HG02759 (cell line): ENCODE measurements around the gene TMEM63A.
"Not testable (repeated sequence)": the region's sequence is repeated elsewhere in the genome, so short reads cannot be mapped to it uniquely, and the experiment has no call there.

Experiments used
- ATAC-seq: cut with Tn5 transposase; IDR thresholded peaks from one replicate; pipeline ENCODE4 v1.9.1; 2021; ENCODE audit warnings: mild to moderate bottlenecking, moderate library complexity; ENCODE audit not compliant: unreplicated experiment

Gene TMEM63A

DNA sequence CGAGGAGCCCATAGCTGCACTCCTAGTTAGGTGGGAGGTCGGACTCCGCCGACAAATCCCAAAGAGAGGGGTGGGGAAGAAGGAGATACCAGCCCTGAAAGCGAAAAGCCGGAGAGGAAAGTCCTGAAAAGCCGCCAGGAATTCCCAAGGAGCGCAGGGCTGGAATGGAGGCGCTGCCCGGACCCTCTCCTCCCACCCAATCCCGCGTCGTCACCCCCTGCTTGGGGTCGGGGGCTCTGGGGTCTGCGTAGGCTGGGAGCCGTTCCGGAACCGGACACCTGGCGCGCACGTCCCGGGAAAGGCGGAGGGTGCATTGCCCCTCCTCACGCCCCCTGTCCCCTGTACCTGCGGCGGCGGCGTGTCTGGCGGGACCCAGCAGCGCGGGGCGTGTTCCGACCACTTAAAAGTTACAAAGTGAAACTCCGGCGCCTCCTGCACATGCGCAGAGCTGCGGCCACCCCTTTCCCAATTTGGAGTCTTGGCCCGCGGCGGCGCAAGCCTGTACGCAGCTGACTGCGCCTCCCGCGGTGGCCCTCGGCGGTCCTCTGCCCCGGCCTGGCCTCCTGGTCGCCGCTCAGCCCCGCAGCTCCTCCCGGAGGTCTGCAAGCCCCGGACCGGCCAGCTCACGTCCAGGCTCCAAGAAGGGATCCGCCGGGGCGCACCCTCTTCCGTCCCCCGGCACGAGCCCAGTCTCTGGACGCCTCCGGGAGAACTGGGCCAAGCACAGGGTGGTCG lies at the start of gene TMEM63A:
TSS of gene TMEM63A (minus strand) at position 422 of the 735 bp plus-strand sequence. CDS start 4,800 bp downstream, outside the sequence.
- ATAC-seq = peak; percentile 68

DNA sequence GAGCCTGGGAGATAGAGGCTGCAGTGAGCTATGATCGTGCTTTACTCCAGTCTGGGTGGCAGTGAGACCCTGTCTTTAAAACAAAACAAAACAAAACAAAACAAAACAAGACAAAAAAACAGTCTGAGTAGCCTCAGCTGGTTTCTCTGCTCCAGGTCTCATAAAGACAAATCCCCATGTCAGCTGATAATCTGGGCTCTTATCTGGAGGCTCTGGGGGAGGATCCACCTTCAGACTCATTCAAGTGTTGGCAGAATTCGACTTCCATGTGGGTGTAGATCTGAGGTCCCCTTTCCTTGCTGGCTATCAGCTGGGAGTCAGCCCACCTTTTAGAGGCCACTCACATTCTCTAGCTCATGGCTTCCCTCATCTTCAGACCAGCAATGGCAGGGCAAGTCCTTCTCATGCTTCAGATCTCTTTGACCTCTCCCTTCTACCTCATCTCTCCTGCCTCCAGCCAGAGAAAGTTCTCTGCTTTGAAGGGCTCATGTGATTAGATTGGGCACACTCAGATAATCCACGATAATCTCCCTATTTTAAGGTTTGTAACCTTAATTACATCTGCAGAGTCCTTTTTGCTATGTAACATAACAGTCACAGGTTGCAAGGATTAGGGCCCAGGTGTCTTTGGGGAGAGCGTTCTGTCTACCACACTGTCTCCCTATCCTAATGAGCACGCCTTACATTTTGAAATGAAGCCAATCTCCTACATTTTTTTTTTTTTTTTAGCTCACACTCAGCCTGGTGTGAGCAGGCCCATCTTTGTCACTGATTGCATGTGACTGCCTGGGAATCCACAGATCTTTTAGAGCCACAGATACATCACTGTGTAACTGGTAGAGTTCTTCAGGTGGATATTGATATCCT lies 49.3 kb upstream of the TMEM63A start:
- ATAC-seq = no peak

DNA sequence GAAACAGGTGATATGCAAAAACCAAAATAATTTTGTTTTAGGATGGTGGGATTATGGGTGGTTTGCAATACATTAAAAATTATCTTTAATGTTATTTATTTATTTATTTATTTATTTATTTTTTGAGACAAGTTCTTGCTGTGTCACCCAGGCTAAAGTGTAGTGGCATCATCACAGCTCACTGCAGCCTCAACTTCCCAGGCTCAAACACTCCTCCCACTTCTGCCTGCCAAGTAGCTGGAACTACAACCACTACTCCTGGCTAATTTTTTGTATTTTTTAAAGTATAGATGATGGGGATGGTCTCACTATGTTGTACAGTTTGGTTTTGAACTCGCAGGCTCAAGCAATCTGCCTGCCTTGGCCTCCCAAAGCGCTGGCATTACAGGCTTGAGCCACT lies 48.4 kb upstream of the TMEM63A start:
- ATAC-seq = no peak

- not testable (repeated sequence) for ATAC-seq
Measured at GRCh38 chr1:225929462-225929861, 47.3 kb upstream of the TMEM63A start.

DNA sequence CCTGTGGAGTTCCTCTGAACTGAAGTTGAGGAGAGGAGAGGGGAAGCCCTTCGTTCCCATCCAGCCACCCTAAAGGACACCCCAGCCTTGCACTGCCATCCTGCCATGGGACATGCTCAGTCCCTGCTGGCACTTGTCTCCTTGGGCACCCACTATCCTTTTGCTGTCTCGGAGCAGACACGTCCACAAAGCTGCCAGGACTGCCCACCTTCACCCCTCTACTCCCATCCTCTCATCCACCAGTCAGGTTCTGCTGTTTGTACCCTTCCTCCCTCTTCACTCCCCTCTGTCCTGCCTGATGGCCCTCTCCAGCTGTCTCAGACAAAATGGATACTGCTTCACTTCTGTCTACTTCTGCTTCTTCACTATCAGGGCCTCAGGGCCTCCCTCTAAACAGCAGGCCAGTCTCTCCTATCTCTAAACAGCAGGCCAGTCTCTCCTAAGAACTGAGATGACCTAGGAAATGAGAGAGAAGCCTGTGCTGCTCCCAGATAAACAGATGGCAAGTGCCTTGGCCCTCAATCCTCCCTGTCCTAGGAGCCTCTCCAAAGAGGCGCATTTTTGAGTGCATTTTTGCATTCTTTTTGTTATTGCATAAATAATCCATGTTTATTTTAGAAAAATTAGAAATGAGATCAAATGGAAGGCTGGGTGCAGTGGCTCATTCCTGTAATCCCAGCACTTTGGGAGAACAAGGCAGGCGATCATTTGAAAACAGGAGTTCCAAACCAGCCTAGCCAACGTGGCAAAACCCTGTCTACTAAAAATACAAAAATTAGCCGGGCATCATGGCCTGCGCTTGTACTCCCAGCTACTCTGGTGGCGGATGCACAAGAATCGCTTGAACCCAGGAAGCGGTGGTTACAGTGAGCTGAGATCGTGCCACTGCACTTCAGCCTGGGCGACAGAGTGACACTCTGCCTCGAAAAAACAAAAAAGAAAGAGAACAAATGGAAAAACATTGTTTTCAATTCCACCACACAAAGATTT lies 46.3 kb upstream of the TMEM63A start:
- ATAC-seq = no peak

DNA sequence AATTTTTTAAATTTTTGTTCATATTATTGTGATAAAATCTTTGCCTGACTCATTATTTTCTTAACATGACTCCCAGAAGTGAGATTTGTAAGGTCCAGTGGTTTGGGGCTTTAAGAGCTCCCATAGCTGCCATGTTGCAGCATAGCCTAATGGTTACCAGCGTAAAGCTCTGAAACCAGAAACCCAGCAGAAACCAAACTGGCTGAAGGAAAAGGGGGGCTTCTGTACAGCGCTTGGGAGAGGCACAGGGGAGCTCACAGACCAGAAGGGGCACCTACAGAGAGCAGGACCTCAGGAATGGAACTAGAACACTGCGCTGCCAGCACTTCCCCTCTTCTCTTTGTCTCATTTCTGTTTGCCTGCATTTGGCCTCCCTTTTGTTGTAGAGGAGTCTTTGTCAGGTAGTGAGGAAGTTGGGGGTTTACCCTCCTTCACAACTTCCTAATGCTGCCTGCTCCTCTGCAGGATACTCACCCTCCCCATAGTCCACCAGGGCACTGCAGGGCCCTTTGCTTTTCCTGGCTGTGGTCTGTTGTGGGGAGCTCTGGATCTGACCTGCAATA lies 44.5 kb upstream of the TMEM63A start:
- ATAC-seq = no peak

- ATAC-seq = peak; percentile 99
Measured at GRCh38 chr1:225923692-225924555, 41.7 kb upstream of the TMEM63A start, which contains the start of gene PYCR2. Gene PYCR2 (minus strand): TSS chr1:225924250. CDS start chr1:225924110, 140 bp downstream.

DNA sequence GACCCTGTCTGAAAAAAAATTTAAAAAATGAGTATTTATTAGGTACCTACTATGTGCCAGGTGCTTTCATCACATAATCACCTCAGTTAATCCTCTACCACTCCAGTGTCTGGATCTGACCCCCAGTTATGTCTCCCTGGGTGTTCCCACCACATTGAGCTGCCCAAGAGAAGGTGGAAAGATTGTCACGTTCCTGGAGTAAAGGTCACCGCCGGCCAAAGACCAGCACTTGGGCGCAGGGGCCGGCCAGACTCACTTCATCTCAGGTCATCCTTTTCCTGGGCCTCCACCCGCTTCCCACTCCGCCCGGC lies 41.2 kb upstream of the TMEM63A start:
- no peak for ATAC-seq

GRCh38 chr1:225921734-225922709 lies 39.8 kb upstream of the TMEM63A start:
- ATAC-seq = no peak

DNA sequence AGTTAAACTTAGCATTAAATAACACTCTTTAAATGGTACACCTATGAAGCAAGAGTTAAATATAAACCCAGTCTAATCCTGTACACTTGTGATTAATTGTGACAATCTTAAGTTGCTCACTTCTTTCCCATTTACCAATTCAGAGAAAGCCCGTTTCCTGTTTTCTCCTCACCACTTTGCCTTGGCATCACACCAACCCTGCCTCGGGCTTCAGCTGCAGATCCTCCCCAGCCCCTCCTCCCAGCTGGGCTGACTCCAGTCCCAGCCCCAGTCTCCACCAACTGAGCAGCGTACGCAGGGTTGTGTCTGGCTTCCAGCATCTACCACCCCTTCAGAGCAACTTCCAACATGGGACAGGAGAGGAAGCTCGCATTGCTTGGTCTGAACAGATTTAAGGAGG lies 37.7 kb upstream of the TMEM63A start:
- ATAC-seq = no peak

DNA sequence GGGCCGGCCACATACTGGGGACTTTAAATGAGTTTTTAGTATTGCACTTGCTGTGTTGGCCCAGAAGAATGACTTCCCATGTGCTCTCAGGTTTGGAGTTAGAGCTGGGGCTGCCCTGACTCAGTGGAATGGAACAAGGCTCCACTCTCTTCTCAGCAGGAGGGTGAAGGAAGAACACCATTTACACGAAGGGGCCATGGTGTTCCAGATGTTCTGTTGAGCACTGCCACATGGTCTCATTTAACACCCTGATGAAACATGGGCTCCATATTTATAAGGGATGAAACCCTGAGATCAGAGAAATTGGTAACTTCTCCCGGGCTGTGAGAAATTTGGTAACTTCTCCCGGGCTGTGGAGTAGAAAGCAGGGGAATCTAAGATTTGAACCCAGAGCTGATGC lies 36.1 kb upstream of the TMEM63A start:
- ATAC-seq = no peak

- no peak for ATAC-seq
Measured at GRCh38 chr1:225917536-225917935, 35.4 kb upstream of the TMEM63A start.

GRCh38 chr1:225917101-225917500 lies 34.9 kb upstream of the TMEM63A start:
- ATAC-seq = no peak

GRCh38 chr1:225915538-225915991 lies 33.4 kb upstream of the TMEM63A start:
- no peak for ATAC-seq

- no peak for ATAC-seq
Measured at GRCh38 chr1:225914947-225915346, 32.8 kb upstream of the TMEM63A start.

DNA sequence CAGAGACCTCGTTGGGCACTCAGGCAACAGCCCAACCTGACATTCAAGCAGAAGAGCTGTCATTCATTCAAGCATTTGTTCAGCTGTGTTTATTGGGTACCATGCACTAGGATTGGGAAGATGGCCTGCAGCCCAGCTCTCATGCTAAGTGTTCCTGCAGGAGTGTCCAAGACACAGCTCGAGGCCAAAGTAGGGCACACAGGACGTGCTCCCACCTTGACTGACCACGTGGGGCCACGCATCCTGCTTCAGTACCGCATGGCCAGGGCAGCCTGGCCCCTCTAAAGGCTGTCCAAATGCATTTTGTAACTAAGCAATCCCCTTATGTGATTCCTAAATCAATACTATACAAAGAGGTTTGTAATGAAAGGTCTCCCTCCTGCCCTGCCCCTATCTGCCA lies 32.2 kb upstream of the TMEM63A start:
- no peak for ATAC-seq

DNA sequence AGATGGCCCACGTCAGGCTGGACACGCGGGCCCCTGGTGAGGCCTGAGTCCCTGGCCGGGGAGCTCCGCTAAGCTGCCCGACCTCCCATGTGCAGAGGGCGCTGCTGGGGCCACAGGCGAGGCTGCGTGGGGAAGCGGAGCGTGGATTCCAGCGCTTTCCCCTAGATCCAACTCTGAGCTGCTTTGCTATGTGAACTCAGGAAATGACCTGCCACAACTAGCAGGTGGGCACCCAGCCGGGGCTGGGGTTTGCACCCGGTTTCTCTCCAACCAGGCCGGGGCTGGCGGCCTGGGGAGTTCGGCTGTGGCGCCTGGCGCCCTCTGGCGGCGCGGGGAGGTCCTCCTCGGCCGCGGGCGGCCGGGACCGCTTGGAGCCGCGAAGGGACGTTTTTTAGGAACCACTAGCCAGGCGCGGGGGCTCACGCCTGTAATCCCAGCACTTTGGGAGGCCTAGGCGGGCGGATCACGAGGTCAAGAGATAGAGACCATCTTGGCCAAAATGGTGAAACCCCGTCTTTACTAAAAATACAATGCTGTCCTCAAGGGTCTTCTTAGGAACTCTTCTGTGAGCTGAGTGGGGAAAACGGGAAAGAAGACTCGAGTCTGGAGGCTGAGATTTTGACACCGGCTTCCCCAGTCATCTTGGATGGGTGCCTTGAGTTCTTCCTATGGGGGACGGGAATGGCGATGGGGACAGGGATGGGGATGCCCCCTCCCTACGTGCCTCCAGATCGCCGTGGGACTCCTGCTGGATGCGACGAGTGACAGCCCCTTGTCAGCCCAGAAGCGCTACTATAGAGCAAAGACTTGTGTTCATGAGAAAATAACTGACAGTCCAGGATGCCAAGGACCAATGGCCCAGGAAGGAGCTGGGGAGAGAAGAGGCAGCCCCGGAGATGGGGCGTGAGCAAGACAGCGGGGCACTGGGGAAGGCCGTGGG lies 29.3 kb upstream of the TMEM63A start:
- ATAC-seq = peak; percentile 80
